Measurements from ENCODE around the gene MORN1.
A peak's percentile ranks its signal among the peaks of the same experiment; 100 is the strongest.

MORN1 gene

DNA sequence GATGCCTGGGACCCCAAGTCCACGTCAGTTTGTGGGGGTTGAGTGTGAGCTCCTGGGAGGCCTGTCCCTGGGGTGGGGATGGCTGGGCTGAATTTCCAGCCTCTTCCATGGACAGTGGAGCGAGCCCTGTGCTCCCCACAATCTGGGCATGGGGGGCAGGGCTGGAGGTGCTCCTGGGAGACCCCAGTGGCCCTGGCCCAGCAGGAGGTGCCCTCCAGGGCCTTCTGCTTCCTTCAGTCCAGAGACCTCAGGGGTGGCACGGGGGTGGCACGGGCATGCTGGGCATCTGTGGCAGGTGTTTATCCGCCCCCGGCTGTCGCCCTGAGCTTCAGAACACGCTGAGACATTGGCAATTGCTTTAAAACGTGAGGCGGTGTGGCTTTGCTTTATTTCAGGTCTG is 40.9 kb downstream of the MORN1 start:
- peak in 1 of 5 experiments; percentile 2 for DNase-seq

DNA sequence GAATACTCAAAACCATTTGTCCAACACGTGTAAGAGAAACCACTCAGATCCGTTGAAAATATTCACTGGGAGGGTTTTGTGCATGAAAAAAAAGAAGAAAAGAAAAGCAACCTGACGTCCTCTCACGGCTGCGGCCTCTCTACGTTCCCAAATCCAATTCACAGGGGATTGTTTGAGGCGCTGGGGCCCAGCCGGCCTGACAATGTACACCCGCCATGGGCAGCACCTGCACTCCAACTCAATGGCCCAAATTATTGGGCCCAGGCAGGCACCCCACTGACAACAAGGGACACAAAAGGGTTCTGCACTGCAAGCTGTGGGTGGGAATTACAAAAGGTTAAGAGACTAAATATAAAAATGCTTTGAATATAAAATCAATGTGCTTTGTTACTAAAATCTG is 41.5 kb downstream of the MORN1 start:
- no peak for DNase-seq

DNA sequence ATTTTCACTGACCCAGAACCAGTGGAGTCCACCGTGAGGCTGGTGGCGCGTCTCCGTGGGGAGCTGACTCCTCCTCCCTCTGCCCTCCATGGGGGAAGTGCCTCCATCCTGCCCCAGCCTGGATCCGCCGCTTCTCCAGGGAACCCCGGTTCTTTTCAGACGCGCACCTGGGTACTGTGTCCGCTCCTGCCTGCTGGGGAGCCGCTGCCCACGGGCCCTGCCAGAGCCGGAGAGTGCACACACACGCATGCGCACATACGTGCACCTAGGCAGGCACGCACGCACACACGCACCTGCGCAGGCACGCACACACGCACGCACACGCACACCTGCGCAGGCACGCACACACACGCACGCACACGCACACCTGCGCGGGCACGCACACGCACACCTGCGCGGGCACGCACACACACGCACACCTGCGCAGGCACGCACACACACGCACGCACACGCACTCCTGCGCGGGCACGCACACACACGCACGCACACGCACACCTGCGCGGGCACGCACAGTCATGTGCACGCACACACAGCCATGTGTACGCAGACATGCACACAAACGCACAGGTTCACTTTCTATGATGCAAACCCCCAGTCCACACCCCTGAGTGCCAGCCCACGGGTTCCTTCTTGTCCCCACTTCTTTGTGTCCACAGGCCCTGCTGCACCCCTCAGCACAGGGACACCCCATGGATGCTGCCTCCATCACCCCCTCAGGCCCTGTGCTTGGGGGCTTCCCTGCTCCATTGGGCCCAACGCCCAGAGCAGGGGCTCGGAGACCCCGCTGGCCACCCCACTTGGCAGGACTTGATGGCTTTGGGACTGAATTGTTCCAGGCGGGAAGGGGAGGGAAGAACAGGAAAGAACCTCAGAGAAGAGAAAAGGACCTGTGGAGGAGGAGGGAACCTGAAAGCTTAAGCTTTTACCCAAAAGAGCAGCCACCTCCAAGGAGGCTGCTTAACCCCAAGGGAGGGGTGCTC is 42.7 kb downstream of the MORN1 start:
- DNase-seq, result no peak

DNA sequence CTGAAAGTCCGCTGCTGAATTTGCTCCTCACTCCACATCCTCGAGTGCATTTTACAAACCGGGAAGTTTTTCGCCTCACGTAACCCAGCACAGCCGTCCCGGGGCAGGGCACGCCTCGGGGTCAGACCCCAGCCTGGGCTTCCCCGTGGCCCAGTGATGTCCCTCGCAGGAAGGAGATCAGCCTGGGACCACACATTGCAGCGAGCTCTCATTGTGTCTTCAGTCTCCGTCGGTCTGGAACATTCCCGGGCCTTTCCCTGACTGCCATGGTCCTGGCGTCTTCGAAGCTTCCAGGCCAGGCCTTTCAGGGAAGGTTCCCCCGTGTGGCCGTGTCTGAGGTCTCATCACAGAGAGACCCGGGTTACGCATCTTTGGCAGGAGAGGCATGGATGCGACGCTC is 43.5 kb downstream of the MORN1 start:
- no peak for DNase-seq

GRCh38 chr1:2347409-2347785 is 44.0 kb downstream of the MORN1 start:
- peak in 1 of 5 experiments; percentile 1 for DNase-seq

GRCh38 chr1:2346691-2347408 is 44.5 kb downstream of the MORN1 start:
- peak in 1 of 5 experiments; percentile 2 for DNase-seq

DNA sequence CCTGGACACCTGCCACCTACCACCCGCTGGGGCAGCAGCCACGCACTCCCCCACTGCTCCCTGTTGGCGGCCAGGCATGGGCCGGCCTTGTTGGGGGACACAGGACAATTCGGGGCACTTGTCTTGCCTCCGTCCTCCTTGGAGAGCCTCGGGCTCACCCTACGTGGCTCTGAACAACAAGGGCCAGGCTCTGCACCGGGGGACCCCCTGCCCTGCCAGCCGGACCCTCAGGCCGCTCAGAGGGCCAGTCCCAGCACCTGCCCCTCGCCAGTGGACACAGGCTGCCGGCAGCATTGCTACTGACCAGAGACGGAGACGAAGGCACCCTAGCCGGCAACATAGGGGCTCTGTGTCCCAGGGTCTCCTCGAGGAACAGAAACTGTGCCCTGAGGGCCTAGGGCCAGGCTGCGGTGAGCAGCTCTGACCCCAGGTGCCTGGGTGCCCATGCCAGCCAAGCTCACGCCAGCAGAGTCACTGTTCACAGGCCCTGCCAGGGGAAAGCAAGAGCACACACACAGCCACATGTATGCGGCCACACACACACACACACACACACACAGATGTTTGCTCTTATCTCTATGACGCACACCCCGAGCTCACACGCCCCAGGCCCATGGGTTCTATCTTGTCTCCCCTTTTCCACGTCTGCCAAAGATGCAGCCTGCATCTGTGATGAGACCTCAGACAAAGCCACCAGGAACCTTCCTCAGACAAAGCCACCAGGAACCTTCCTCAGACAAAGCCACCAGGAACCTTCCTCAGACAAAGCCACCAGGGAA is 45.9 kb downstream of the MORN1 start:
- no peak for DNase-seq

- DNase-seq, result no peak
These were observed 46.5 kb downstream of the MORN1 start for GRCh38 chr1:2344744-2345296.

- DNase-seq, result no peak
These were observed 47.2 kb downstream of the MORN1 start for GRCh38 chr1:2344121-2344681.

DNA sequence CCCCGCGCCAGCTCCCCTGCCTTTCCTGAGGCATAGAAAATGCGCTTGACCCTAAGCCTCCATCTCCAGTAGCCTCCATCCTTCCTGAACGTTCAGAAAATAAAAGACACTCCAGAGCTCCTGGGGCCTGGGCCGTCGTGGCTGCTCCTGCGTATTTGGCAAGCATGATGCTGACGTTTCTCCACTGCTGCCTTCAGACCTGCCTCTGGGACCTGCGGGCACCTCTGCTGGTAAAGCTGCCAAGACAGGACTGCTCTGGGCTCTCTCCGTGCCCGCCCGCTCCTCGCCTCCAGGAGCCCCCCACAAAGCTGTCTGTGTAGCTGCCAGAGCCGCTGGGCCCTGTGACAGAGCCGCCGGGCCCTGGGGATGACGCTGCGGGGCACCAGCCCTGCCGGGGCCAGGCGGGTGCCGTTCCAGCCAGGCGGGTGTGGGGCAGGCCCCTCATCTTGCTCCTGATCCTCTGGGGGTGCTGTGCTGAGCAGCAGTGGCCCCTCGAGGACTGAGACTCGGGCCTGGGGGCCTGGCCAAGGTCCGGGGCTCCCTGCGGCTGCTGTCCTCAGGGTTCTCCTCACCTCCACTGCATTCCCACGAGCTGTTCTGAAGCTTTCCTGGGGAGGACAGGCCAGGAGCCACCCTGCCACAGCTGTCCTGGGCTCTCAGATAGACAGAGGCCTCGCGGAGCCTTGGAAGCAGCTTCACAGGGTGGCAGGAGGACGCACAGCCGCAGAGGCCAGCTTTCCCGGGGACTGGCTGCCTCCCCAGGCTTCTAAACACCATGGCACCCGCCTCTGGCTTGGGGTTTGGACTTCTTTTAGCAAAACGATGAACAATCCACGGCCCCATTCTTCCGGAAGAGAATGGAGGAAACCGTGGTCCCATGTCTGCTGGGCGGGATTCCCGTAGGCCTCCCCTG is 48.1 kb downstream of the MORN1 start:
- no peak for DNase-seq

DNA sequence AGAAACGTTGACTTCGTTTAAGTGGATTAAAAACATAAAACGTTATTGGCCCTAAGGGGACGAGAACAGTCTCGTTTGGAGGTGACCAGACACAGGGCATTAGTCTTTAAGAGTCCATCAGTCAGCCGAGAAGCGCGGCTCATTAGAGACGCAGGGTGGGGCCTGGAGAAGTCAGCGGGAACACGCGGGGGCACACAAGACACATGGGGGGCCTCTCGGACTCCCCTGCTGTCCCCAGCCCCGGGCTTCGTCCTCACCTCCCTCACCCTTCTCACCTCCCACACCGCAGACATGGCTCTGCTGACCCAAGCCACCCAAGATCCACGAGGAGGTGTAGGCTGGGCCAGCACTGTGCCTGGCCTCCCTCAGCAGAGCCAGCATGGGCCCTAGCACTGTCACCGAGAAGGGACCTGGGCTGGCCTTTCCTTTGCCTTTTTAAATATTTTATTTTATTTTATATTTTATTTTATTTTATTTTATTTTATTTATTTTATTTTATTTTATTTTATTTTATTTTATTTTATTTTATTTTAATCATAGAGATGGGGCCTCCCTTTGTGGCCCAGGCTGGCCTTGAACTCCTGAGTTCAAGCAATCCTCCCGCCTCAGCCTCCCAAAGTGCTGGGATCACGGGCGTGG is 48.9 kb downstream of the MORN1 start:
- no peak for DNase-seq

- no peak for DNase-seq
These were observed 49.5 kb downstream of the MORN1 start for GRCh38 chr1:2341706-2342383.

DNA sequence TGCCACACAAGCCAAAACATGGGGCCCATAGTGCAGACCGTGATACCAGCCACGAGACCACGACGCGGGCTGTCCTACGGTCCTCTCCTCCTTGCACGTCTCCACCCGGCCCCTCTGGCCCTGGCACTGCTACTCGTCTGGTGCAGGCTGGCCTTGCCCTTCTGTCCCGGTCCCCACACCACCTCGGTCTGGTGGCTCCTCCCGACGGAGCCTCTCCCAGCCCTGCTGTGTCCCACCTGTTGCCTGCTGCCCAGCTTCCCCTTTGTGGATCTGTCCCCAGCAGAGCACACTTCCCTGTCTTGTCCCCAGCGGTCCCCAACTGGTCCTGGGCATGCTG is 50.5 kb downstream of the MORN1 start:
- DNase-seq, result no peak

GRCh38 chr1:2340086-2340917 is 51.1 kb downstream of the MORN1 start:
- no peak for DNase-seq

DNA sequence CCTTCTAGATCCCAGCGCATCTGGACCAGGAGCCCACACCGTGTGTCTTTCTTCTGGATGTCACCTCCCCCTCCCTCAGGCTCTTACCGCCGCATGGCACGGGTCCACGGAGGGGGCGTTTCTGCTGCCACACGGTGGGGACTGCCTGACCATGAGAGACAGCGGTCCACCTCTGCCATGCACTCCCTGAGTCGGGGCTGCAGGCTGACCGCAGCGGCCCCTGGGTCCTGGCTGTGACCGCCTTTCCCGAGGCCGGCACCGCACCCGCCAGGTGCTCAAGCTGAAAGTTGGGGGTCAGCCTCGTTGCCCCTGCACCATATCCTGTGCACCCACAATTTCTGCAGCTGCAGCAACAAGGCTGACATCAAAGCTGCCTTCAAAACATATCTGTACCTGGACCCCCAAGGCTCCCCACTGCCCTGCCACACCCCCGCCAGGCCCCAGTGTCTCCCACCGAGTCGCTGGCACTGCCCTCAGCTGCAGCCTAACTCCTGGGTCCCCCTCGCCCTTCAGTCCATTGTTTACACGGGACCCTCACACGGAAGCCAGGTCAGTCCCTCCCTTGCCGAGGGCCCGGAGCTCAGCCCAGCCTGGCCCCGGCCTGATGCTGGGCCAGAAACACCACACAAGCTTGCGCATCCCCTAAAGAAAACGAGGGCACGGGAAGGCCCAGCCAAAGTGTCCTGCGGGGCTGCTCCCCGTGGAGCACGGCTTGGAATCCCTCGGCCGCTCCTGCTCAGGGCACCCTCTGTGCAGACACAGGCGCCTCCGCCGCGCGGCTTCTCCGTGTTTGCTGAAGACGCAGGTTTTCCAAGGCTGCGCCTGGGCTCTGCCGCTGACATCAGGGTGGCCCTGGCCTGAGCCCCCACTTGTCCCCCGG is 51.9 kb downstream of the MORN1 start:
- no peak for DNase-seq

- DNase-seq, result no peak
These were observed 53.9 kb downstream of the MORN1 start for GRCh38 chr1:2337501-2337900.

DNA sequence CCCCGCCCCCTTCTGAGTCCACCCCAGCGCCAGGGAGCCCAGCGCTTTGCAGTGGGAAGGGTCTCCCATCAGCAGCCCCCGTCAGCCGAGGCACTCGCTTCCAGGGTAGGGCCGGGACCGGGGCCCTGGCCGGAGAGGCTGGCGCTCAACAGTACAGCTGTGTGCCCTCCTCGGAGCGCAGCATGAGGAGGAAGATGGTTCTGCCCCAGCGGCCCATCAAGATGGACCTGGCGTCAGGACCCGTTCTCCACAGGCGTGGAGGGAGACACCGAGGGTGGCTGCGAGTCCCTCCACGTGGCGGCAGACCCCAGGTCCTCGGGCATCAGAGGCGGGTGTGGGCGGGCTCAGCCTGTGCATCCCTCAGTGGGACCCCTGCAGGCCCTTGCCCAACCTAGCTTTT is 54.3 kb downstream of the MORN1 start:
- DNase-seq, result no peak

DNA sequence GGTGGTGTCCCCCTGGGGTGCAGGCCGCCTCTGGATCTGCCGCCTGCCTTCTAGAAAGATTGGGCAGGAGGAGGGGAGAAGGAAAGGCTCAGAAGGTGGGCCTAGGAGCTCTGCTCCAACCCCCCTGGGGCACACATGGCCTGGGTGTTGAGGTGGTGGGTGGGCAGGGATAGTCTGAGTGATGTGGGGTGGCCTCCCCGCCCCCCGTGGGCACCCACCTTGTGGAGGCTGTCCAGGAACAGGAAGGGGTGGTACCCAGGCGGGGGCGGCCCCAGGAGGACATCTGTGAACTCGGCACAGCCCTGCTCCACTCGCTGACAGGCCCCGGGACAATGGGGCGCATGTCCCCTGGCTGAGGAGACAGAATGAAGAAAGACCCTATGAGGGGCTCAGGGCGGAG is 54.9 kb downstream of the MORN1 start:
- no peak for DNase-seq
